ENCODE results near the gene GPR137B.
A peak's percentile ranks its signal among the peaks of the same experiment; 100 is the strongest.
"Not testable (repeated sequence)": the region's sequence is repeated elsewhere in the genome, so short reads cannot be mapped to it uniquely, and the experiment has no call there.

GPR137B gene

GRCh38 chr1:236095705-236096520, 46.4 kb upstream of the GPR137B start:
- no peak overlapping the region for H3K4me3 ChIP-seq (ENCODE audit: low read depth, low read length)
- TF ChIP-seq ZNF501 (tag by site-specific recombination; IDR thresholded peaks at IDR 0.05) (no peak), ATF2 (tag by site-specific recombination; IDR thresholded peaks at IDR 0.05; ENCODE audit: low read depth) (0 out of 2 replicates have a peak, but pooled peaks have one; percentile 15), ZNF521 (tag by site-specific recombination; IDR thresholded peaks at IDR 0.05) (no peak)
- no peaks in the 10 kb centered on the region for H3K36me3 ChIP-seq (ENCODE audit: control insufficient read depth in 2 of 2, insufficient read depth in 1 of 2, low read length in 2 of 2)
- no peak overlapping the region for H3K27ac ChIP-seq (ENCODE audit: extremely low read depth, low read depth, low read length)
- CTCF ChIA-PET, result interaction anchor here (0.7 kb wide), 1 partner anchor 272 kb away, joined by 3 read pairs; no protein-coding TSS in a partner anchor
- H3K4me1 ChIP-seq (ENCODE audit: control insufficient read depth, insufficient read depth, low read length), result no peaks in the 10 kb centered on the region
- POLR2A ChIA-PET, result no interaction called here
- no peaks in the 10 kb centered on the region for H3K9me3 ChIP-seq (ENCODE audit: control insufficient read depth, insufficient read depth, low read depth, low read length)

GRCh38 chr1:236096660-236097482, 45.5 kb upstream of the GPR137B start:
- H3K4me1 ChIP-seq (ENCODE audit: control insufficient read depth, insufficient read depth, low read length); H3K9me3 ChIP-seq (ENCODE audit: control insufficient read depth, insufficient read depth, low read depth, low read length); H3K36me3 ChIP-seq (ENCODE audit: control insufficient read depth in 2 of 2, insufficient read depth in 1 of 2, low read length in 2 of 2); H3K4me3 ChIP-seq (ENCODE audit: low read depth, low read length); POLR2A ChIA-PET: not testable (repeated sequence)
- peak overlapping the region; percentile 34 for H3K27ac ChIP-seq (ENCODE audit: extremely low read depth, low read depth, low read length)
- CTCF ChIA-PET, result interaction anchor here (0.7 kb wide), 1 partner anchor 271 kb away, joined by 3 read pairs; no protein-coding TSS in a partner anchor
- TF ChIP-seq ZNF280D (tag by site-specific recombination; IDR thresholded peaks at IDR 0.05) (peak; percentile 28; the same call in 1 of the 2 replicates), TRIM28 (IDR thresholded peaks at IDR 0.05; ENCODE audit: borderline replicate concordance, low read length) (peak; percentile 88), ZNF169 (tag by site-specific recombination; IDR thresholded peaks at IDR 0.05) (peak; percentile 76; the same call in 1 of the 2 replicates), ZFP37 (tag by site-specific recombination; IDR thresholded peaks at IDR 0.05) (0 out of 2 replicates have a peak, but pooled peaks have one; percentile 29), ZNF394 (tag by site-specific recombination; IDR thresholded peaks at IDR 0.05; ENCODE audit: borderline replicate concordance) (0 out of 2 replicates have a peak, but pooled peaks have one; percentile 11), SETDB1 (IDR thresholded peaks at IDR 0.05; ENCODE audit: insufficient read length, low read length) (peak; percentile 98), ZBTB26 (tag by site-specific recombination; optimal IDR thresholded peaks at IDR 0.05) (peak; percentile 53)

- POLR2A ChIA-PET, result interaction anchor here (0.6 kb wide), 1 partner anchor 693 kb away, joined by 3 read pairs; no protein-coding TSS in a partner anchor
- Histone ChIP-seq H3K4me1 (ENCODE audit: control insufficient read depth, insufficient read depth, low read length) (no peaks in the 10 kb centered on the region), H3K9me3 (ENCODE audit: control insufficient read depth, insufficient read depth, low read depth, low read length) (no peaks in the 10 kb centered on the region), H3K36me3 (ENCODE audit: control insufficient read depth in 2 of 2, insufficient read depth in 1 of 2, low read length in 2 of 2) (no peaks in the 10 kb centered on the region), H3K27ac (ENCODE audit: extremely low read depth, low read depth, low read length) (no peak overlapping the region), H3K4me3 (ENCODE audit: low read depth, low read length) (no peak overlapping the region)
- CTCF ChIA-PET, result no interaction called here
- no peak for TF ChIP-seq ZNF549 (tag by site-specific recombination; IDR thresholded peaks at IDR 0.05)
- TF ChIP-seq ZNF148 (tag by site-specific recombination; IDR thresholded peaks at IDR 0.05; ENCODE audit: borderline replicate concordance), result peak; percentile 73; the same call in 1 of the 2 replicates
- TF ChIP-seq ZIC2 (tag by site-specific recombination; IDR thresholded peaks at IDR 0.05), result no peak
- TF ChIP-seq ZNF830 (tag by site-specific recombination; IDR thresholded peaks at IDR 0.05; ENCODE audit: low read depth), result no peak
- TF ChIP-seq MZF1 (tag by site-specific recombination; IDR thresholded peaks at IDR 0.05; ENCODE audit: borderline replicate concordance), result no peak
- TF ChIP-seq ZNF394 (tag by site-specific recombination; IDR thresholded peaks at IDR 0.05; ENCODE audit: borderline replicate concordance), result no peak
- no peak for TF ChIP-seq HOXD13 (CRISPR knock-in tag; IDR thresholded peaks at IDR 0.05; ENCODE audit: borderline replicate concordance)
- TF ChIP-seq ZNF48 (tag by site-specific recombination; IDR thresholded peaks at IDR 0.05), result no peak
- TF ChIP-seq PBX3 (CRISPR knock-in tag; IDR thresholded peaks at IDR 0.05), result no peak
- 0 out of 2 replicates have a peak, but pooled peaks have one; percentile 61 for TF ChIP-seq ZNF169 (tag by site-specific recombination; IDR thresholded peaks at IDR 0.05)
Observed at GRCh38 chr1:236098267-236098666, 44.1 kb upstream of the GPR137B start.
